HepG2 (cell line): ENCODE data around the gene BDP1. TPM values are rescaled to one million over a fixed set of nuclear protein-coding genes. Genes with fewer than 3 reads are reported as not detected.
A peak's percentile ranks its signal among the peaks of the same experiment; 100 is the strongest.

ENCODE experiments used
- ATAC-seq: fragments of 200-7000 bp; cut with Tn5 transposase; 3 replicates; pipeline ENCODE4 v1.9.1; 2020; ENCODE audit warnings: mild to moderate bottlenecking, moderate library complexity
- BruUV-seq: library from RNA; stranded (reverse); fragments of 400-500 nt; replicated peaks from 2 replicates; lab custom pipeline; 2021; lab: Mats Ljungman, UMichigan
- CTCF ChIA-PET: fragments of 300-600 bp; formaldehyde crosslinking; extraction: SDS; loops from one replicate; lab custom pipeline; 2021; ENCODE audit warnings: low total read pairs, inconsistent platforms, low intra/inter-chr PET ratio; lab: Yijun Ruan, JAX
- POLR2A ChIA-PET: fragments of 350-600 bp; sonication (Branson Sonifier 250); formaldehyde crosslinking; loops from one replicate; lab custom pipeline; 2020; ENCODE audit warnings: antibody characterized with exemption, inconsistent platforms; lab: Yijun Ruan, JAX
- DNase-seq: peaks from one replicate; pipeline ENCODE4 v3.0.0-alpha.2; 2015; ENCODE audit warnings: low spot score
- FAIRE-seq: peaks from 3 replicates; lab custom pipeline; 2011; peaks lifted over from hg19 to GRCh38; lab: Jason Lieb, UNC
- H2AFZ ChIP-seq: one replicate; pipeline ENCODE4 v1.6.1; 2011; ENCODE audit warnings: low read length, inconsistent platforms
- H3K27ac ChIP-seq: fragments of 300-600 bp; 3 replicates; pipeline ENCODE4 v1.8.0; 2011; ENCODE audit warnings: mixed run types, mild to moderate bottlenecking, mixed read lengths, low read length, inconsistent platforms; ENCODE audit not compliant: insufficient read depth; ENCODE audit errors: extremely low read length
- H3K27me3 ChIP-seq, 2 experiments: fragments of 200-600 bp in 1 of 2; 2 replicates in 1 of 2; 3 replicates in 1 of 2; pipeline versions ENCODE4 v1.6.0 to v1.8.0; 2011; ENCODE audit warnings: low read length in 2 of 2, mild to moderate bottlenecking in 2 of 2, moderate library complexity in 2 of 2, inconsistent platforms in 1 of 2; ENCODE audit not compliant: insufficient read depth in 2 of 2, control insufficient read depth in 1 of 2
- H3K36me3 ChIP-seq, 2 experiments: fragments of 200-600 bp in 1 of 2; replicated peaks in 1 of 2; 2 replicates in 1 of 2; 3 replicates in 1 of 2; pipeline versions ENCODE4 v1.5.1 to v1.8.0; 2011; ENCODE audit warnings: low read length in 2 of 2, inconsistent platforms in 1 of 2; ENCODE audit not compliant: insufficient read depth in 2 of 2, control insufficient read depth in 1 of 2
- H3K4me1 ChIP-seq: 2 replicates; pipeline ENCODE4 v1.5.1; 2012; ENCODE audit warnings: low read length, inconsistent platforms; ENCODE audit not compliant: insufficient read depth
- H3K4me2 ChIP-seq: 2 replicates; pipeline ENCODE4 v1.6.0; 2011; ENCODE audit warnings: low read depth, low read length, inconsistent platforms
- H3K4me3 ChIP-seq, 3 experiments: fragments of 200-600 bp in 1 of 3; sonication (generic), shearing (Covaris generic) in 1 of 3; replicated peaks in 1 of 3; 2 replicates each; pipeline ENCODE4 v1.5.1; 2011 to 2016; ENCODE audit warnings: low read length in 3 of 3, inconsistent platforms in 2 of 3, low read depth in 2 of 3, mild to moderate bottlenecking in 2 of 3, control low read depth in 1 of 3, mixed read lengths in 1 of 3; ENCODE audit not compliant: insufficient read depth in 1 of 3
- H3K79me2 ChIP-seq: one replicate; pipeline ENCODE4 v1.6.1; 2011; ENCODE audit warnings: low read length, inconsistent platforms; ENCODE audit not compliant: insufficient read depth
- H3K9ac ChIP-seq: 2 replicates; pipeline ENCODE4 v1.6.0; 2011; ENCODE audit warnings: mild to moderate bottlenecking, low read depth, low read length, inconsistent platforms; ENCODE audit not compliant: insufficient read depth
- H3K9me3 ChIP-seq: 2 replicates; pipeline ENCODE4 v1.5.1; 2012; ENCODE audit warnings: mild to moderate bottlenecking, low read length
- H4K20me1 ChIP-seq: 2 replicates; pipeline ENCODE4 v1.6.0; 2011; ENCODE audit warnings: inconsistent platforms, mild to moderate bottlenecking, low read length, moderate library complexity; ENCODE audit not compliant: insufficient read depth
- CEBPB ChIP-seq: IDR thresholded peaks from 2 replicates; pipeline ENCODE4 v1.6.1; 2011; ENCODE audit warnings: low read depth, low read length, improper control_type of control experiment, borderline replicate concordance
- DNMT1 ChIP-seq: sonication (generic); formaldehyde crosslinking; IDR thresholded peaks from 2 replicates; pipeline ENCODE4 v1.5.1; 2020; ENCODE audit warnings: mild to moderate bottlenecking, missing genetic modification reagents
- EP300 ChIP-seq, 3 experiments: sonication (generic) in 1 of 3; formaldehyde crosslinking in 1 of 3; IDR thresholded peaks; 2 replicates each; pipeline versions ENCODE4 v1.5.1 to v1.6.1; 2011 to 2020; ENCODE audit warnings: low read depth in 2 of 3, low read length in 2 of 3, borderline replicate concordance in 1 of 3, improper control_type of control experiment in 1 of 3, mild to moderate bottlenecking in 1 of 3, missing genetic modification reagents in 1 of 3, moderate library complexity in 1 of 3
- HOXA3 ChIP-seq: sonication (generic); formaldehyde crosslinking; IDR thresholded peaks from 2 replicates; pipeline ENCODE4 v1.5.0; 2020; ENCODE audit warnings: missing genetic modification reagents
- SALL2 ChIP-seq: sonication (generic); formaldehyde crosslinking; IDR thresholded peaks from 2 replicates; pipeline ENCODE4 v1.8.1; 2023; ENCODE audit warnings: mild to moderate bottlenecking, missing genetic modification reagents, inconsistent platforms
- ZMYM3 ChIP-seq: sonication (generic); formaldehyde crosslinking; IDR thresholded peaks from 2 replicates; pipeline ENCODE4 v1.5.1; 2020; ENCODE audit warnings: mild to moderate bottlenecking, missing genetic modification reagents
- ZNF10 ChIP-seq: sonication (generic); formaldehyde crosslinking; IDR thresholded peaks from 2 replicates; pipeline ENCODE4 v1.4.0; 2020; ENCODE audit warnings: mild to moderate bottlenecking, low read depth, missing genetic modification reagents, borderline replicate concordance
- ZNF224 ChIP-seq: sonication (generic); formaldehyde crosslinking; IDR thresholded peaks from 2 replicates; pipeline ENCODE4 v1.5.0; 2020; ENCODE audit warnings: mild to moderate bottlenecking, missing genetic modification reagents
- ZNF232 ChIP-seq: sonication (generic); formaldehyde crosslinking; IDR thresholded peaks from 2 replicates; pipeline ENCODE4 v1.4.0; 2020; ENCODE audit warnings: missing genetic modification reagents, borderline replicate concordance
- ZNF350 ChIP-seq: sonication (generic); formaldehyde crosslinking; IDR thresholded peaks from 2 replicates; pipeline ENCODE4 v1.4.0; 2020; ENCODE audit warnings: mild to moderate bottlenecking, low read depth, missing genetic modification reagents, borderline replicate concordance
- ZNF460 ChIP-seq: sonication (generic); formaldehyde crosslinking; IDR thresholded peaks from 2 replicates; pipeline ENCODE4 v1.5.1; 2020; ENCODE audit warnings: missing genetic modification reagents, mild to moderate bottlenecking, borderline replicate concordance
- ZNF484 ChIP-seq: sonication (generic); formaldehyde crosslinking; IDR thresholded peaks from 2 replicates; pipeline ENCODE4 v1.5.1; 2020; ENCODE audit warnings: mild to moderate bottlenecking, low read depth, missing genetic modification reagents, borderline replicate concordance
- ZNF703 ChIP-seq: sonication (generic); formaldehyde crosslinking; IDR thresholded peaks from 2 replicates; pipeline ENCODE4 v1.5.1; 2020; ENCODE audit warnings: missing genetic modification reagents, mild to moderate bottlenecking, moderate library complexity, borderline replicate concordance
- ZNF839 ChIP-seq: sonication (generic); formaldehyde crosslinking; IDR thresholded peaks from 2 replicates; pipeline ENCODE4 v1.4.0; 2020; ENCODE audit warnings: missing genetic modification reagents, mild to moderate bottlenecking, borderline replicate concordance
- WGBS: methylation state at CpG from one replicate; pipeline ENCODE4 v1.1.6; 2017; ENCODE audit warnings: low lambda C conversion rate; 5-methylcytosine and 5-hydroxymethylcytosine counted together
- in situ Hi-C: cut with HindIII; loops from 2 replicates; pipeline ENCODE4 v1.10.0; 2017; ENCODE audit warnings: low pct_unique_long_range_greater_than_20kb; ENCODE audit not compliant: extremely low pct_ligation_motif_present
- intact Hi-C: fragments of 100-400 bp; cut with micrococcal nuclease; formaldehyde crosslinking; loops from one replicate; pipeline ENCODE4 v1.10.0; 2022; ENCODE audit not compliant: unreplicated experiment
- polyA plus RNA-seq, 8 experiments: library from polyadenylated mRNA; depleted of rRNA in 3 of 8; stranded (reverse) in 7 of 8; unstranded in 1 of 8; fragments of >200 nt; fragmentation: Illumina TruSeq in 4 of 8; extraction: Trizol in 4 of 8; gene quantifications; 2 replicates each; pipeline versions ENCODE4 v1.2.1 to v1.2.3, GENCODE V29; 2011 to 2016; ENCODE audit warnings: low read depth in 4 of 8, missing spikeins in 1 of 8, mixed read lengths in 1 of 8; ENCODE audit not compliant: insufficient read depth in 1 of 8
- total RNA-seq, 5 experiments: library from RNA; depleted of rRNA; stranded (reverse); fragments of >200 nt; fragmentation: Illumina TruSeq; extraction: Trizol; gene quantifications; 2 replicates each; pipeline ENCODE4 v1.2.3, GENCODE V29; 2016; ENCODE audit warnings: low read depth in 1 of 5
- TF ChIP-seq, protein P1 (sequence below): sonication (generic); formaldehyde crosslinking; IDR thresholded peaks from 2 replicates; pipeline ENCODE4 v1.5.0; 2020; ENCODE audit warnings: missing genetic modification reagents, mild to moderate bottlenecking, borderline replicate concordance
- TF ChIP-seq, protein P2 (sequence below): sonication (generic); formaldehyde crosslinking; IDR thresholded peaks from 2 replicates; pipeline ENCODE4 v1.8.1; 2023; ENCODE audit warnings: mild to moderate bottlenecking, moderate library complexity, missing genetic modification reagents

The BDP1 gene
- total and polyA plus RNA-seq, 2 of the 13 experiments (the other 11 are each of a cell fraction or from before 2014, with no cell fraction given), result 10.2 to 22.4 TPM

DNA sequence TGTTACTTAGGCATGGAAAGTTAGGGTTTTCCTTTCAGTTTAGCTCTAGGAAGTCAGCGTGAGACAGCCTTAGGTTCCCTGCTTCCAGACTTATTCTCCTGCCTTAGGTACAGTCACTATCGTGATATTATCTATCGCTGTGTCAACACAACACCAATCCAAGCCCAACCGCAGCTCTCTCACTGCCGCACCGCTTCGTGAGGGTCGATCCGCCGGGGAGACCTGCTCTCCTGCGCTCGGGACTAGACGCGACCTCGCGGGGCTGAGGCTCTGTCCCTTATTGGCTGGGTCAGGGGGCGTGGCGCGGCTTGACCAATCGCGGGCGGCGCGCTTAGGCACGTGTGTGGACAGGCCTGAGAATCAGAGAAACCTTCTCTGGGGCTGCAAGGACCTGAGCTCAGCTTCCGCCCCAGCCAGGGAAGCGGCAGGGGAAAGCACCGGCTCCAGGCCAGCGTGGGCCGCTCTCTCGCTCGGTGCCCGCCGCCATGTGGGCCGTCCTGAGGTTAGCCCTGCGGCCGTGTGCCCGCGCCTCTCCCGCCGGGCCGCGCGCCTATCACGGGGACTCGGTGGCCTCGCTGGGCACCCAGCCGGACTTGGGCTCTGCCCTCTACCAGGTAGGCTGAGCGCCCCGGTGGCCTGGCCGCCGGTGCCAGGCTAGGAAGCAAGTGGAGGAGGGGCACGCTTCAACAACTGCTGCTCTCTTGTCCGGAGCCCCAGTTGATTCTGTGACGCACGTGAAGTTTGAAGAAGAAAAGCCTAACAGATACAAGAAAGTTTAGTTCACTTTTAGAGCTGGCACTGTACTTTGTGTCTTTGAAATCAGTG, 131.7 kb downstream of the BDP1 start, which contains the start of gene MCCC2 (continued):
- TF ChIP-seq, protein P1, sequence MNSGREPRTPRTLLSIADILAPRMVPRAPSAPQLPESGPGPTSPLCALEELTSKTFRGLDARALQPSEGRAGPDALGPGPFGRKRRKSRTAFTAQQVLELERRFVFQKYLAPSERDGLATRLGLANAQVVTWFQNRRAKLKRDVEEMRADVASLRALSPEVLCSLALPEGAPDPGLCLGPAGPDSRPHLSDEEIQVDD (CRISPR knock-in tag), result peak; percentile 20; the same call in 1 of the 2 replicates
- TF ChIP-seq ZNF232 (0 out of 2 replicates have a peak, but pooled peaks have one; percentile 40), HOXA3 (CRISPR knock-in tag) (no peak; the same call in 1 of the 2 replicates), ZNF484 (CRISPR knock-in tag) (no peak), ZNF350 (peak; percentile 72; the same call in 1 of the 2 replicates), ZNF10 (CRISPR knock-in tag) (no peak), DNMT1 (0 out of 2 replicates have a peak, but pooled peaks have one; percentile 57), SALL2 (CRISPR knock-in tag) (0 out of 2 replicates have a peak, but pooled peaks have one; percentile 21)

DNA sequence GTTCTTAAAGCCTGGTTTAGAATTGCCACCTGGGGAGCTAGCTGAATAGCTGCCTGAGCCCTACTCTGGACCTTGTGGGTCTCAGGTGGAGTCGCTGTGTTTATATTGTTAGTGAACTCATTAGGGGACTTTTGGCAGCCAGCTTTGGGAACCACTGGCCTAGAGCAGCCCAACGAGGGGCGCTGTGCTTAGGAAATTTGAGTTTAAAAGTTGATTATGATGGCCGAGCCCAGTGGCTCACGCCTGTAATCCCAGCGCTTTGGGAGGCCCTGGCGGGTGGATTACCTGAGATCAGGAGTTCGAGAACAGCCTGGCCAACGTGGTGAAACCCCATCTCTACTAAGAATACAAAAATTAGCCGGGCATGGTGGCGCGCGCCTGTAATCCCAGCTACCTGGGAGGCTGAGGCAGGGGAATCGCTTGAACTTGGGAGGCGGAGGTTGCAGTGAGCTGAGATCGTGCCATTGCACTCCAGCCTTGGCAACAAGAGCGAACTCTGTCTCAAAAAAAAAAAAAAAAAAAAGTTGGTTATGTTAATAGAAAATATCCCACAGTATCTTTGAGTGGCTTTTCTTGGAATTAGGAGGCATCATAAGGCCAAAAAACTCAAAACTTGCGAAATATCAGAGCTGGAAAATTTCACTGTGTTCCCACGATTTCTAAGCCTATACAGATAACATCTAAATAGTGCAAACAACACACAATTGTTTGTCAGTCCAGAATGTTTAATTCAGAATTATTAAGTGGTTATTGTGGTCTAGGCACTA, 132.5 kb downstream of the BDP1 start:
- POLR2A ChIA-PET, result interaction anchor here (0.6 to 3.0 kb wide), 11 partner anchors 13 to 732 kb away, joined by 3 to 24 read pairs (median 4); partner anchors contain the start of genes BDP1, MRPS27 and PTCD2
- peak overlapping the region; percentile 98 for H3K27ac ChIP-seq
- H3K4me3 ChIP-seq, result peak overlapping the region; percentile 74 to 76 (median 76)
- no TSS peak for BruUV-seq
- 21% methylated on average over 17 of the region's 19 CpGs for WGBS
- TF ChIP-seq, protein P2, sequence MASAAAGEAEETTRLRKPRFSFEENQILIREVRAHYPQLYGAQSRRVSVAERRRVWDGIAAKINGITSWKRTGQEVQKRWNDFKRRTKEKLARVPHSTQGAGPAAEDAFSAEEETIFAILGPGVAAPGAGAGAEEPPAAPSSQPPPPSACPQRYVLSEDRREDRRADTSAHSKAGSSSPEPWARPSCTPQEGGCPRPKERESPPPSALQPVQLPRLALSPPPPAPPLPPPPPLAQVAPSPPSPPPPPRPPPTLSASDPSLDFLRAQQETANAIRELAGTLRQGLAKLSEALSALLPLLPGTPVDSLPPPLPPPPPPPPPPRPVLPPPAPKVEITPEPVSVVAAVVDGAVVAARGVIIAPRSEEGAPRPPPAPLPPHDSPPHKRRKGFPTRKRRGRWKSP, result 0 out of 2 replicates have a peak, but pooled peaks have one; percentile 16
- peak; percentile 95 for TF ChIP-seq ZNF460 (CRISPR knock-in tag)
- no peak for TF ChIP-seq ZNF224
- TF ChIP-seq ZNF839 (CRISPR knock-in tag), result no peak
- TF ChIP-seq DNMT1, result 0 out of 2 replicates have a peak, but pooled peaks have one; percentile 5
- 0 out of 2 replicates have a peak, but pooled peaks have one; percentile 3 for TF ChIP-seq CEBPB
- TF ChIP-seq ZNF703 (CRISPR knock-in tag), result no peak
- no peak for TF ChIP-seq EP300 (IDR thresholded peaks at IDR 0.05; ENCODE audit: low read depth in 2 of 2, low read length in 2 of 2)
- 0 out of 2 replicates have a peak, but pooled peaks have one; percentile 6 for TF ChIP-seq EP300 (CRISPR knock-in tag; IDR thresholded peaks at IDR 0.05; ENCODE audit: borderline replicate concordance)
- peak; percentile 64 for TF ChIP-seq ZMYM3 (CRISPR knock-in tag)
- no peak overlapping the region for H2AFZ ChIP-seq
- intact Hi-C loops (no loop called here), in situ Hi-C loops (no loop called here)
- peaks cover 44% of the 10 kb centered on the region for H3K79me2 ChIP-seq
- FAIRE-seq, result no peak
- peak overlapping the region; percentile 90 for H3K4me2 ChIP-seq
- peak; percentile 6 for ATAC-seq
- no peaks in the 10 kb centered on the region for H3K9me3 ChIP-seq
- CTCF ChIA-PET, result no interaction called here
- H3K27me3 ChIP-seq, result no peaks in the 10 kb centered on the region; a peak in 1 of 5 replicates
- H3K36me3 ChIP-seq, result peaks cover 3 to 5% of the 10 kb centered on the region in 2 experiments; a peak in 1 of 5 replicates
- H4K20me1 ChIP-seq, result no peaks in the 10 kb centered on the region; the same call in 1 of the 2 replicates
- H3K4me1 ChIP-seq, result peaks cover 40% of the 10 kb centered on the region
- H3K9ac ChIP-seq, result peak overlapping the region; percentile 93
- DNase-seq, result peak; percentile 21
